ENCODE data around the gene MDN1.

Gene MDN1

GRCh38 chr6:89729818-89730217 is 89.8 kb downstream of the MDN1 start:
- H3K4me3 ChIP-seq (ENCODE audit: low read depth, low read length), result no peak overlapping the region
- TF ChIP-seq, protein P1, sequence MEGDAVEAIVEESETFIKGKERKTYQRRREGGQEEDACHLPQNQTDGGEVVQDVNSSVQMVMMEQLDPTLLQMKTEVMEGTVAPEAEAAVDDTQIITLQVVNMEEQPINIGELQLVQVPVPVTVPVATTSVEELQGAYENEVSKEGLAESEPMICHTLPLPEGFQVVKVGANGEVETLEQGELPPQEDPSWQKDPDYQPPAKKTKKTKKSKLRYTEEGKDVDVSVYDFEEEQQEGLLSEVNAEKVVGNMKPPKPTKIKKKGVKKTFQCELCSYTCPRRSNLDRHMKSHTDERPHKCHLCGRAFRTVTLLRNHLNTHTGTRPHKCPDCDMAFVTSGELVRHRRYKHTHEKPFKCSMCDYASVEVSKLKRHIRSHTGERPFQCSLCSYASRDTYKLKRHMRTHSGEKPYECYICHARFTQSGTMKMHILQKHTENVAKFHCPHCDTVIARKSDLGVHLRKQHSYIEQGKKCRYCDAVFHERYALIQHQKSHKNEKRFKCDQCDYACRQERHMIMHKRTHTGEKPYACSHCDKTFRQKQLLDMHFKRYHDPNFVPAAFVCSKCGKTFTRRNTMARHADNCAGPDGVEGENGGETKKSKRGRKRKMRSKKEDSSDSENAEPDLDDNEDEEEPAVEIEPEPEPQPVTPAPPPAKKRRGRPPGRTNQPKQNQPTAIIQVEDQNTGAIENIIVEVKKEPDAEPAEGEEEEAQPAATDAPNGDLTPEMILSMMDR (IDR thresholded peaks at IDR 0.05; ENCODE audit: low read depth, low read length, missing control alignments), result no peak
- DNase-seq (ENCODE audit: low read depth), result no peak

DNA sequence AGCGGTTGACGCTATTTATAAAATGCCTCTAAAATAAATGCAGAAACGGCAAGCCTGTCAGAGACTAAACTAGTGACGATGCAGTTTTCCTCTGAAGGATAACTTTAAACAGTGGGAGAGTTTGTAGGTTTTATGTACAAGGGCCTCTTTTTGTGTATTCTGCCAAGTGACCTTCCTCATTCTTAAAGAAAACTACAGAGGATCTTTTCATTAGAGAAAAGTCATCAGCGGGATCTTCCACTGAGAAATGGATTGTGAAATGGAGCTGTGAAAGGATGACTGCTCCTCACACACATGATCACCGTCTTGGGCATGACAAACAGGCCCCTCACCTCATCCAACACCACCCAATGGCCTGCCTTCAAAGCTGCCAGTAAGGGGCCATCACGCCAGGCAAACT is 92.1 kb downstream of the MDN1 start:
- H3K4me3 ChIP-seq (ENCODE audit: low read depth, low read length), result no peak overlapping the region
- DNase-seq (ENCODE audit: low read depth), result no peak
- TF ChIP-seq, protein P1 (IDR thresholded peaks at IDR 0.05; ENCODE audit: low read depth, low read length, missing control alignments), result no peak

GRCh38 chr6:89724981-89725380 is 94.6 kb downstream of the MDN1 start:
- TF ChIP-seq, protein P1 (IDR thresholded peaks at IDR 0.05; ENCODE audit: low read depth, low read length, missing control alignments), result no peak
- no peak overlapping the region for H3K4me3 ChIP-seq (ENCODE audit: low read depth, low read length)
- no peak for DNase-seq (ENCODE audit: low read depth)

- H3K4me3 ChIP-seq (ENCODE audit: low read depth, low read length), result no peak overlapping the region
- TF ChIP-seq, protein P1 (IDR thresholded peaks at IDR 0.05; ENCODE audit: low read depth, low read length, missing control alignments), result no peak
- DNase-seq (ENCODE audit: low read depth), result no peak
Observed at GRCh38 chr6:89723046-89723445, 96.5 kb downstream of the MDN1 start.

- no peak overlapping the region for H3K4me3 ChIP-seq (ENCODE audit: low read depth, low read length)
- DNase-seq (ENCODE audit: low read depth), result no peak
- TF ChIP-seq, protein P1 (IDR thresholded peaks at IDR 0.05; ENCODE audit: low read depth, low read length, missing control alignments), result no peak
Observed at GRCh38 chr6:89716532-89716931, 103.1 kb downstream of the MDN1 start.

DNA sequence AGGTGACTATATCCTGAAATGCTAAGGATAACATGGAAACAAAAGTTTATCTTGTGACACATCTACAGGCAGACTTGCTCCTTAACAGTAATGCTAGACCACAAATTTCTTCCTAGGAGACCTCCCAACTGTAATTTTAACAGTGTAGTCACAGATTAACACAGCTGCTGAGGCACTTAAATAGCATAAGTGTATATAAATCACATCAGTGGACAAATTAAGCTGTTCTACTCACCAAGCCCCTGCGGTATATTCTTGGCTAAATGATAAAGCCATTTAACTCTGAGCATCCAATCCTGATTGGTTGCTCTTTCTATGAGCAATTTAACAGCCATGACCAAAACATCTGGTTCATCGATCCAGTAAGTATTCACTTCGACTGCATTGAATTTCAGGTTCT is 107.8 kb downstream of the MDN1 start:
- no peak for DNase-seq (ENCODE audit: low read depth)
- TF ChIP-seq, protein P1 (IDR thresholded peaks at IDR 0.05; ENCODE audit: low read depth, low read length, missing control alignments), result no peak
- no peak overlapping the region for H3K4me3 ChIP-seq (ENCODE audit: low read depth, low read length)

GRCh38 chr6:89708316-89708715 is 111.3 kb downstream of the MDN1 start:
- TF ChIP-seq, protein P1 (IDR thresholded peaks at IDR 0.05; ENCODE audit: low read depth, low read length, missing control alignments), result no peak
- DNase-seq (ENCODE audit: low read depth), result no peak
- H3K4me3 ChIP-seq (ENCODE audit: low read depth, low read length), result no peak overlapping the region
